Panc1 (cell line): ENCODE data around the gene ZYX.
A peak's percentile ranks its signal among the peaks of the same experiment; 100 is the strongest.

Experiments used
- POLR2AphosphoS5 ChIP-seq: IDR thresholded peaks from 2 replicates; pipeline ENCODE4 v1.6.1; 2012; ENCODE audit warnings: mild to moderate bottlenecking, low read depth, low read length, moderate library complexity
- REST ChIP-seq, 2 experiments: IDR thresholded peaks; 2 replicates each; pipeline ENCODE4 v1.6.1; 2011 to 2012; ENCODE audit warnings: low read depth in 2 of 2, control low read depth in 1 of 2, low read length in 1 of 2, mild to moderate bottlenecking in 1 of 2, moderate library complexity in 1 of 2; ENCODE audit not compliant: insufficient read depth in 1 of 2
- SIN3A ChIP-seq: IDR thresholded peaks from 2 replicates; pipeline ENCODE4 v1.6.1; 2012; ENCODE audit warnings: low read depth, mild to moderate bottlenecking, low read length, moderate library complexity, borderline replicate concordance; ENCODE audit not compliant: insufficient read depth
- TCF7L2 ChIP-seq: IDR thresholded peaks from 2 replicates; pipeline ENCODE4 v1.6.1; 2011; ENCODE audit warnings: mild to moderate bottlenecking, low read depth, low read length, inconsistent platforms
- TF ChIP-seq, protein P1 (sequence below): fragments of 450-650 bp; IDR thresholded peaks from 2 replicates; pipeline ENCODE4 v1.5.1; 2017; ENCODE audit warnings: mild to moderate bottlenecking

DNA sequence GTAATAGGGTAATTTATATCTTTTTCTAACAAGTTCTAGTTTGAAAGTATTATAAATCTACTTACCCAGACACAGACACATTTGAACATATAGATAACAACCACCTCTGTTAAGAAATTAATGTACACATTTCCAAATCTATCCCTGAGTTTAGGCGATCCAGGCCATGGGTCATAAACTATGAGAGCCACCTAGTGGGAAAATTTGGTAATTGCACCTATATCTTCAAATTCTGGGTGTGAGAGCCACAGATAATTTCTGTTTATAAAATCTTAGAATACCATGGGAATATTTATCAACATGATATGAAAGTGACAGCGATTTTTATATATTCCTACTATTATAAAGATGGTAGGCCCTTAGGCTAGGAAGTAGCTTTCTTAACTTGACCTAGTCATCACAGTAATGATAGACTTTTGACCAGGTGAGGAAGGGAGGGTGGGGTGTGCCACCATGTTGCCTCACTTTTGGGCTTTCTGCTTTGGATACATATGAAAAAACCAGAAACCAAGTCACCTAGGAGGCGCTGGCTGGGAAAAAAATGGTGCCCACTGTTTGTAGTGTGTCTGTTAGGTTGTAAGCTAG lies 35.5 kb downstream of the ZYX start:
- TF ChIP-seq, protein P1, sequence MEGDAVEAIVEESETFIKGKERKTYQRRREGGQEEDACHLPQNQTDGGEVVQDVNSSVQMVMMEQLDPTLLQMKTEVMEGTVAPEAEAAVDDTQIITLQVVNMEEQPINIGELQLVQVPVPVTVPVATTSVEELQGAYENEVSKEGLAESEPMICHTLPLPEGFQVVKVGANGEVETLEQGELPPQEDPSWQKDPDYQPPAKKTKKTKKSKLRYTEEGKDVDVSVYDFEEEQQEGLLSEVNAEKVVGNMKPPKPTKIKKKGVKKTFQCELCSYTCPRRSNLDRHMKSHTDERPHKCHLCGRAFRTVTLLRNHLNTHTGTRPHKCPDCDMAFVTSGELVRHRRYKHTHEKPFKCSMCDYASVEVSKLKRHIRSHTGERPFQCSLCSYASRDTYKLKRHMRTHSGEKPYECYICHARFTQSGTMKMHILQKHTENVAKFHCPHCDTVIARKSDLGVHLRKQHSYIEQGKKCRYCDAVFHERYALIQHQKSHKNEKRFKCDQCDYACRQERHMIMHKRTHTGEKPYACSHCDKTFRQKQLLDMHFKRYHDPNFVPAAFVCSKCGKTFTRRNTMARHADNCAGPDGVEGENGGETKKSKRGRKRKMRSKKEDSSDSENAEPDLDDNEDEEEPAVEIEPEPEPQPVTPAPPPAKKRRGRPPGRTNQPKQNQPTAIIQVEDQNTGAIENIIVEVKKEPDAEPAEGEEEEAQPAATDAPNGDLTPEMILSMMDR: peak; percentile 78
- no peak for TF ChIP-seq POLR2AphosphoS5
- TF ChIP-seq REST (IDR thresholded peaks at IDR 0.05; ENCODE audit: insufficient read depth in 1 of 2, low read depth in 2 of 2, low read length in 1 of 2): no peak
- TF ChIP-seq SIN3A: no peak
- no peak for TF ChIP-seq TCF7L2
